Epithelial cell of proximal tubule (primary cell): ENCODE measurements around the gene ZNF540. TPM values are rescaled to one million over a fixed set of nuclear protein-coding genes. Genes with fewer than 3 reads are reported as not detected.
"Not testable (repeated sequence)": the region's sequence is repeated elsewhere in the genome, so short reads cannot be mapped to it uniquely, and the experiment has no call there.

Experiments used
- DNase-seq: peaks from one replicate; pipeline ENCODE4 v3.0.0-alpha.2; 2011; ENCODE audit warnings: low read depth
- H3K4me3 ChIP-seq: 2 replicates; pipeline ENCODE4 v1.5.1; 2011; ENCODE audit warnings: low read depth, mild to moderate bottlenecking, low read length
- CTCF ChIP-seq: conservative IDR thresholded peaks from 2 replicates; pipeline ENCODE4 v1.5.1; 2012; ENCODE audit warnings: low read depth, mild to moderate bottlenecking, low read length
- total RNA-seq: library from RNA; depleted of rRNA; stranded (reverse); fragments of >200 nt; gene quantifications from 2 replicates; pipeline ENCODE4 v1.2.3, GENCODE V29; 2015

ZNF540 gene
- total RNA-seq, 1 donor from 2014 or later: not detected

GRCh38 chr19:37655301-37655688 is 60.6 kb downstream of the ZNF540 start, which contains the start of gene ZFP30:
TSS of gene ZFP30 (minus strand) at chr19:37655465. CDS start at chr19:37647822, 7,643 bp downstream.
- peak within 1 kb of the TSS; percentile 72 for H3K4me3 ChIP-seq
- no peak for DNase-seq
- TF ChIP-seq CTCF: no peak

- DNase-seq: no peak
- peak overlapping the region; percentile 72 for H3K4me3 ChIP-seq
- no peak for TF ChIP-seq CTCF
Observed at GRCh38 chr19:37655689-37656371, 61.2 kb downstream of the ZNF540 start.

GRCh38 chr19:37657157-37657556 is 62.5 kb downstream of the ZNF540 start:
- H3K4me3 ChIP-seq, DNase-seq: not testable (repeated sequence)

Other genes with a start within 250 kb of the ZNF540 start
- 1.9 and 4.4 TPM in 2 replicates for gene ZNF527, start 223.8 kb upstream of the ZNF540 start, total RNA-seq
- 3.7 and 6.5 TPM in 2 replicates for gene ZNF569, start 127.4 kb upstream of the ZNF540 start, total RNA-seq
- gene ZNF570, start 125.5 kb upstream of the ZNF540 start, total RNA-seq: 2.7 and 3.8 TPM in 2 replicates
- gene ZNF793, start 87.9 kb upstream of the ZNF540 start, total RNA-seq: 1.3 and 1.7 TPM in 2 replicates
- 0.72 and 1.4 TPM in 2 replicates for gene ZNF571, start 84 bp upstream of the ZNF540 start, total RNA-seq
- gene ZFP30, start 60.6 kb downstream of the ZNF540 start, total RNA-seq: 4.6 and 9.5 TPM in 2 replicates
- gene ZNF607, start 124.9 kb downstream of the ZNF540 start, total RNA-seq: 2.1 and 5.7 TPM in 2 replicates
- 2.0 and 5.6 TPM in 2 replicates for gene ZNF573, start 184.7 kb downstream of the ZNF540 start, total RNA-seq